ENCODE data around the gene MAP3K4. TPM values are rescaled to one million over a fixed set of nuclear protein-coding genes. Genes with fewer than 3 reads are reported as not detected.

The MAP3K4 gene
- total RNA-seq, 4 donors from 2014 or later = 22.8 to 33.8 (median 30.4) TPM

- H3K4me3 ChIP-seq (ENCODE audit: low read depth, poor library complexity, severe bottlenecking) = no peak overlapping the region
- DNase-seq (ENCODE audit: low spot score in 2 of 2) = peak in 1 of 2 donors; percentile 80
- 75 to 76% methylated on average over 11 of the region's 11 CpGs for WGBS, 2 donors
- TF ChIP-seq CTCF (IDR thresholded peaks at IDR 0.05) = no peak
- no peak for TF ChIP-seq POLR2A (IDR thresholded peaks at IDR 0.05)
- intact Hi-C loops (cut with DNase I; ENCODE audit: low total_unique reads) = no loop called here
Observed at GRCh38 chr6:161141173-161141572, 149.6 kb downstream of the MAP3K4 start.

- TF ChIP-seq POLR2A (IDR thresholded peaks at IDR 0.05) (no peak), CTCF (IDR thresholded peaks at IDR 0.05) (no peak)
- 95 to 96% methylated on average over 5 of the region's 5 CpGs for WGBS, 2 donors
- DNase-seq (ENCODE audit: low spot score in 2 of 2) = peak in 1 of 2 donors; percentile 68
- intact Hi-C loops (cut with DNase I; ENCODE audit: low total_unique reads) = no loop called here
- no peak overlapping the region for H3K4me3 ChIP-seq (ENCODE audit: low read depth, poor library complexity, severe bottlenecking)
Observed at GRCh38 chr6:161142957-161143296, 151.4 kb downstream of the MAP3K4 start.

- no peak for TF ChIP-seq POLR2A (IDR thresholded peaks at IDR 0.05)
- TF ChIP-seq CTCF (IDR thresholded peaks at IDR 0.05) = no peak
- DNase-seq (ENCODE audit: low spot score in 2 of 2) = no peak
- no peak overlapping the region for H3K4me3 ChIP-seq (ENCODE audit: low read depth, poor library complexity, severe bottlenecking)
- intact Hi-C loops (cut with DNase I; ENCODE audit: low total_unique reads) = no loop called here
- 89 to 91% methylated on average over 11 of the region's 11 CpGs for WGBS, 2 donors
Observed at GRCh38 chr6:161143663-161144430, 152.3 kb downstream of the MAP3K4 start.

GRCh38 chr6:161150136-161150535 is 158.6 kb downstream of the MAP3K4 start:
- intact Hi-C loops (cut with DNase I; ENCODE audit: low total_unique reads) = no loop called here
- no peak overlapping the region for H3K4me3 ChIP-seq (ENCODE audit: low read depth, poor library complexity, severe bottlenecking)
- DNase-seq (ENCODE audit: low spot score in 2 of 2) = no peak
- 87 to 89% methylated on average over 5 of the region's 5 CpGs for WGBS, 2 donors
- TF ChIP-seq POLR2A (IDR thresholded peaks at IDR 0.05) (no peak), CTCF (IDR thresholded peaks at IDR 0.05) (no peak)

DNA sequence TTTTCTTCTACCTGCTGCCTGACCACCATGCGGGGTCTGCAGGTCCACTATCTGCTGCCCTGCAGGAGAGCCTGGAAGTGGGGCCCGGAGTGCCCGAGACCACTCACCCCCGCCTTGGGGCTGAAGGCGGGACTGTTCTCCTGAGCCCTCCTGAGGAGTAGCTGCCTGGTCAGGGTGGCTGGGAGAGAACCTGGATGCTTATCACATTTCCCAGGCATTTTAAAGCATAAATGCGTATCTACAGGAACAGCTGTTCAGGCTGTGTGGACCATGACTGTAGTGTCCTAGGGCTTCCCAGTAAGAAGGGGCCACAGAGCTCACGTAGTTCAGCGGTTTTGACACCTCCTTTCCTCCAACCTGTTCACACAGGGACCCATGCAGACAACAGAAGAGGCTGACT is 159.0 kb downstream of the MAP3K4 start:
- intact Hi-C loops (cut with DNase I; ENCODE audit: low total_unique reads) = no loop called here

More for the DNA sequence above, 159.0 kb downstream of the MAP3K4 start:
- DNase-seq (ENCODE audit: low spot score in 2 of 2) = no peak
- no peak overlapping the region for H3K4me3 ChIP-seq (ENCODE audit: low read depth, poor library complexity, severe bottlenecking)
- 94 to 96% methylated on average over 8 of the region's 8 CpGs for WGBS, 2 donors
- TF ChIP-seq CTCF (IDR thresholded peaks at IDR 0.05) (no peak), POLR2A (IDR thresholded peaks at IDR 0.05) (no peak)

Data from lower leg skin (tissue), 4 donors.